Activated CD4-positive, alpha-beta T cell treated with anti-CD3 and anti-CD28 coated beads for 24 hours (primary cell): ENCODE data around the gene FGF14.

Source experiments
- DNase-seq, 2 donors: peaks; one replicate each; pipeline ENCODE4 v3.0.0-alpha.2; 2020; ENCODE audit warnings: low read depth in 2 of 2

Gene FGF14

DNA sequence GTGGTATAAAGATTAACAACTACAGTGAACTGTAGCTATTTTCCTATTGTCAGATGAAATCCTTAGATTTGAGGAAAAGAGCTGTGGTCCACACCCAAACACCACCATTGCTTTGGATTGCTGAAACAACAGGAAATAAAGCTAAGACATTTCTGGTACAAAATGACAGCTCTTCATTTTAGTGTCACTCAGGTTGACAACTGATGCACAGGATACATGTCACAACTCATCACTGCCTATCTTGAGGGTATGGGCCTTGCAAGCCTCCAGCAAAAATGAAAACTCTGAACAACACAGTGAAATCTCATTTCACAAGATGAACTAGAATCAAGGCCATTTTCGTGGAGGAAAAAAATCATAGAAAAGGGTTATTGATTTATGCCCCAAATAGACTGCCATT lies 609.7 kb downstream of the FGF14 start:
- DNase-seq = no peak

DNA sequence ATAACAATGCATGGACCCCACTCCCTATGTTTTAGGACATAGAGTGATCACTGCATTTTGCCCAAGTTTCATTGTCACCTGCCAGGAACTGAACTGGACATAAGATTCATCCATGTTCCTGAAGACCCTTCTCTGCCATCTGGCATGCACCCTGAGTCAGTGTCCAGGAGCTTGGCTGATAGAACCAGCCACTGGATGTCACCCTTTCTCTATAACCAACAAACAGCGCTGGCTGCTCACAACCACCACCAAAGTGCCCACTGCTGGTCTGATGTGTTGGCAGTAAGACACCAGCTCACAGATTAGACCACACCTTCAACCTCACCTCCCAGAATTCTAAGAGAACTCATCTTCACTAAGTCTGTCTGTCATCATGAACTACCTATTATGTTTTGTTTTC lies 616.0 kb downstream of the FGF14 start:
- no peak for DNase-seq

DNA sequence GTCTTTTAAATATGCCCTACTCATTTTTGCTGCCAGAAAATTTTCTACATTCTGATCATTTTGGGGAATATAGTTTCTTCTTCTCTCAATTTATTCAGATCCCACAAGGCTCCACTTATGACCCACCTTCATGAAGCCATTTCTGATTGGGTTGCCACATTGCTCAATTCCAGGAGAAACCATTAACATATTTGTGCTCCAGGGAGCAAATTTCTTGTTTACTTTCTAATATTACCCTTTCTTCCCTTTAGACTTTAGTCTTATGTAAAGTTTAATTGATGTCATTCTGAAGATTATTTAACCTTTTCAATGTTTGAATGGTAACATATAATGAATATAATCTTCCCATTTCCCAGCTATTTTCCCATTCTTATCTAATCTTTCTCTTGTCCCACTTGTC lies 617.5 kb downstream of the FGF14 start:
- DNase-seq = no peak

DNA sequence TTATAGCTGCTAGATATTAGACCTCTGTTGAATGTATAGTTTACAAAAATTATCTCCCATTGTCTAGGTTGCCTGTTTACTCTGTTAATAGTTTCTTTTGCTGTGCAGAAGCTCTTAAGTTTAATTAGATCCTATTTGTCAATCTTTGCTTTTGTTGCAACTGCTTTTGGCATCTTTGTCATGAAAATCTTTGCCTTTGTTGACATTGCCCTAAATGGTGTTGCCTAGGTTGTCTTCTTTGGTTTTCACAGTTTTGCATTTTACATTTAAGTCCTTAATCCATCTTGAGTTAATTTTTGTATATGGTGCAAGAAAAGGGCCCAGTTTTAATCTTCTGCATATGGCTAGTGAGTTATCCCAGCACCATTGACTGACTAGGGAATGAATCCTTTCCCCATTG lies 618.3 kb downstream of the FGF14 start:
- no peak for DNase-seq

DNA sequence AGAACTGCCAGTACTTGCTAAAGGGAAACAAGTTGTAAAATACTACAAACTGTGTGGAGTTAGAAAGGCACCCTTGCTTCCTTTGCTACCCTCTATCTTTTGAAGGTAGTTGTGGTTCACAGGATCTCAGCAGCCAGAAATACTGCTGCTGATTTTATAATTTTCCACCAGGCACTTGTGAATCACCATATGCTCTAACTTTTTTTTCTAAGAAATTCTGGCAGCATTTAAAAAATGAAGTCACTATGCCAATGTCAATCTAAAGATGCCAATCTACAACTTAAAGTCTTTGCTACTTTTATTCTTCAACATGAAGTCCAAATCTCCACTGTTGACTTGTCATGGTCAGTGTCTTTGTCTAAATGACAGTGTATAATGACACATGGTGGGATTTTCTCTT lies 621.6 kb downstream of the FGF14 start:
- DNase-seq = no peak

DNA sequence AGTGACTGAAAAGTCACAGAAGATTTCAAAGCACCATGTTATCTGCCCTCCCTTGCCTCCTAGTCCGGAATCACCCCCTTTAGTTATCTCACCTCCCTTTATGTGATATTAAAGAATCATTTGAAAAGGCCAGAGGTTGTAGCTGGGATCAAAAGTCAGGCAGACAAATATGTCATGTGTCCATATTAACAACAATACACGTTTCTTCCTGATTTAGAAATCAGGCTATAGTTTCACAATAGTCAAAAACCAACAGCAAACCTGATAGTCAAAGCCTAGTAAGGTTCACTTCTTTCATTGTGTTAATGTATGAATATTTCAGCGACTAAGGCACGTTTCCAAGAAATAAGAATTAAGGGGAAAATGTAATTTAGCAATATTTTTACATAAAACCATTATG lies 622.7 kb downstream of the FGF14 start:
- DNase-seq = no peak

DNA sequence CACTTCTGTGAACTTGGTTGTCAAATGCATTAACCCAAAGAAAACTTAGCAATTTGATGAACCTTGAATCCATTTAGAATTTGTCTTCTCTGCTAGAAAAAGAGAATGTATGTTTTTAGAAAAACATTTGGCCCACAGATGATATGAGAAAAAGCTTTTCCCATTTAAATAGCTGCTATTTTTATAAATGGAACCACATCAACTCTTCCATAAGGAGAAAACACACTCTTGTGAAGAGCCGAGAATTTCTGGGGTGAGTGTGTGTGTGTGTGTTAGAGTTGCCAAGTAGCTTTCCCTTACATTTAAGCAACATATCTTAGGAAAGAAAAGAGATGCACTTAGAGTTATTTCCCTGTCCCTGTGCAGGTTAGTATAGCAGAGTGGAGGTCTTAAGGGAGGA lies 626.6 kb downstream of the FGF14 start:
- DNase-seq = no peak

DNA sequence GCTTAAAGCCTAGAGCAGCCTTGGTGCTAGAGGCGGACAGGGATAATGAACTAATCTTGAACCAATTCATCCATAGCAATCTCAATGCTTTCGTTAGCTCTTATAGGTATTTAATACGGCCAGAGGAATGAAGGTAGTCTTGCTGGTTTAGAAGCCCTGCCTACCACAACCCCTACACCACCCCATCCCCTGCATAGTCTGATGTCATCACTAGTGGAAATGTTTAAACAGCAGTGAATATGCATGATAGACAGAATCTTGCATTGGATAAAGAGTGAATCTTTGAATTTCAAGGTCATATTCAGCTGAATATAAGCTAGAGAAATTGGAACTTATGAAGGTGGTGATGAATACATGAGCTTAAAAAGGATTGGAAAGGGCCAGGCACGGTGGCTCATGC lies 627.5 kb downstream of the FGF14 start:
- no peak for DNase-seq

DNA sequence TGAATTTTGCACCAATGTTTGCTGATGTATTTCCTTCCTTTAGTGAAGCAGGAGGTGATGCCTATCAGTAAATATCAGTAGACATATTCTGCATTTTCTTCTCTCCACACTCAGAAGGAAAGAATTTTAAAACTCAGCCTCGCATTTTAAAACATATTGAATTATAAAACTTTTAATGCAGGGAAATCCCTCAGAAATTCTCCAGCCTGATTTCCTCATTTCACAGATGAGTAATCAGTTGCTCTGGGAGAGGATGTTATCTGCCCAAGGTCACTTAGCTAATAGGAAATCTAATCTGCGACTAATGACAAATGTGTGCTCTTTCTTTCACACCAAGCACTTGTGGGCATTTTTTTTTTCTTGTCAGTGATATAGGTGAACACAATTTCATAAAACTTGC lies 628.8 kb downstream of the FGF14 start:
- no peak for DNase-seq

DNA sequence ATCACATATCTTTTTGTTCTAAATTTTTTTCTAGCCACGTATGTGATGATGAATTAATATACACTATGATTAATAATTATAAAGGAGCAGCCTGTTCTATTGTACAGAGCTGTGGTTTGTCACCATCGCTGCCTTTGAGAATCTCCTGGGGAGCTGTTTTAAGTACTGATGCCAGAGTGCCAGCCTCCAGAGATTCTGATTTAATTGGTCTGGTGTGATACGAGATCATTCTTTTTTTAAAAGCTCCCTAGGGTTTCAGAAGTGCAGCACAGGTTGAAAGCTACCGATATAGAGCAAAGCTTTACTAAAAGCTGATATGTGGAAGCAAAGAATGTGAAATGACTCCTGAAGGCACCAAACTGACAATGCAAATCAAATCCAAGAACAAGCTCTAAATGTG lies 634.7 kb downstream of the FGF14 start:
- DNase-seq = no peak

DNA sequence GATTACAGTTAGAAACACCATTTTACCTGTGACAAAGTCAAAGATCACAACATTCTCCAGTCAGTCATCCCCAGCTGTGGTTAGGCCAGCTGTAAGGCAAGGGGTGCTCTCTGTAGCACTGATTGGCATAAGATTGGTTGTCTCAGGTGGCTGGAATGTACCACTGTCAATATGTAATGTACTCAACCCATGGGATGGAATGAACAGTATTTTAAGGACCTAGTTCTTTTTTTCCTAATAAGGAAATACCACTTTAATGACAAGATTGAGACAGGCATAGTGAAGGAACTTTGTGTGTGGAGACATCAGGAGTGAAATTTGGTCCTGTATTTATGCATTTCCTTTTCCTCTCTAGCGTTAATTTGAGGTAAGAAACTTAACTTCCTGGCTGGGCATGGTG lies 638.7 kb downstream of the FGF14 start:
- DNase-seq = no peak

DNA sequence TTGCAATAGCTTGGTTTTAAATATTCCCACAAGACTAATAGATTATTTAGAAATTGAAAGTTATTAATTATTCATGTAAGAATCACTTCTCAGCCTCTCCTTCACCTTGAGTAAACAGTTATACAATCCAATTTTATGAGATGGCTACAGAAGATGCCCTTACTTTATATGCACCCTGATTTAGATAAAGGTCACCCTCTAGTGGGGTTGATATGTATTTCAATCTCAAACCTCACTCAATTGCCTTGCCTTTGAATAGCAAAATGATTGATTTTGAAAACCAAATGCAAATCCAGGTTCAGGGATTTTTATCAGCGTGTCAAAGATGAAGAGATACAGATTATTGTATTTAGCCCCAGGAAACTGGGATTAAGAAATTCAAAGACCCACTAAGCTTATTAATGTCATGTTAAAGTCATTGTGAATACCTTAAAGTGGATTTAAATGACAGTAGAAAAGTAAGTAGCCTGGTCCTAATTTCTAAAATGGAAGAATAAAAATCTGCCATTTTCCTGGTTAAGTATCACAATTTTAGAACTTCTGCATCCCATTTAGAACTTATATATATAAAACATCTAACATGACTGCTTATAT lies 644.3 kb downstream of the FGF14 start:
- DNase-seq = no peak

DNA sequence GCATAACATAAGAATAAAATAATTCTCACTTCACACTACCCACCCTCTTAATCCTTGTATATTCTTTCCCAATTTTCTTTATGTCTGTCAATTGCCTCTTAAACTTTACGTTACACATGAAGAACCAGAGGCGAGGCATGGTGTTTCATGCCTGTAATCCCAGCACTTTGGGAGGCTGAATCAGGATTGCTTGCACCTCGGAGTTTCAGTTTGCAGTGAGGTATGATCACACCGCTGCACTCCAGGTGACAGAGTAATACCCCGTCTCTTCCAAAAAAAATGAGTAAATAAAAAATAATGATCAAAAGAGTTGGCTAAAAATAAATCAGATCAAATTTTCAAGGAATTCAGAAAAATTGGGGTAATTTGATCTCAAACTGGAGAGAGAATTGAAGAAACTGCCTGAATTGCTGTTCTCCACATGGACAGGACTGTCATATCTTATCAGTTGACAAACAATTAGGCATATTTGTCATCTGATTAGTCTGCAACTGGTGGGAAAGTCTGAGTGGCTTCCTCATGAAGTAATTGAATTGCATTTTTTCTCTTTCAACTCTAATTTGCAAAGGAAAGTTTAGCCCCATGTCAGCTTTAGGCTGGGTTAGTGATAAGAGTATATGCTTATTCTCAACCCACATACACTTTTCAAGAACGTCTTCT lies 646.5 kb downstream of the FGF14 start:
- no peak for DNase-seq

DNA sequence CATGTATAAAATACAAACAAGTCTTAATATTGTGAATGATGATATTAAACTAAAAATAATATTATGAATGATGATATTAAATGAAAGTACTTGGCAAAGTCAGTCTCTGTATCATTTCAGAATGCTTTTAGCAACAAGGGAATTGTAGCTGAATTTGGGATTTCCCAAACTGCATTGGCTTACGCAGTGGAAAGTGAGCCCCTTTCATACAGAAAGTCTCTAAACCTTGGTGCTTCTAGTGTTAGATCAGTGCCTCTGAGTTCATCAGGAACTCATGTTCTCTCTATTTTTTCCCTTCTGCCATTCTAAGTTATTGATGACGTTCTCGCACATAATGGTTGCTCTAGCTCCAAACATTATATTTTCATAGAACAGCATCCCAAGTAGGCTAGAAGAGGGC lies 649.4 kb downstream of the FGF14 start:
- no peak for DNase-seq

DNA sequence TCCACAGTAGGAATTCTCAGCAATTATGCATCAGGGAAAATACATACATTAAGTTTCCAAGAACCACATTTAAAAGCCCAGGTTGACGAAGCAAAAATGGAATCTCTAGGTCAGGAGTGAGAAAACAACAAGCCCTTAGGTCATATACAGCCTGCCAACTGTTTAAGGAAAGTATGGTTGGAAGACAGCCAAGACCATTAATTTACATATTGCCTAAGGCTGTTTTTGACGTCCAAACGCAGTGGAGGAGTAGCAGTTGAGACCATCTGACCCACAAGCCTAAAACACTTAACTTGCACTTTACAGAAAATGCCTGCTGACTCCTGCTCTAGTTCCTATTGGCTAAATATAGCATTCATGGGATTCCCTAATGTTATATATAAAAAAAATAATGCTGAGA lies 650.4 kb downstream of the FGF14 start:
- no peak for DNase-seq

DNA sequence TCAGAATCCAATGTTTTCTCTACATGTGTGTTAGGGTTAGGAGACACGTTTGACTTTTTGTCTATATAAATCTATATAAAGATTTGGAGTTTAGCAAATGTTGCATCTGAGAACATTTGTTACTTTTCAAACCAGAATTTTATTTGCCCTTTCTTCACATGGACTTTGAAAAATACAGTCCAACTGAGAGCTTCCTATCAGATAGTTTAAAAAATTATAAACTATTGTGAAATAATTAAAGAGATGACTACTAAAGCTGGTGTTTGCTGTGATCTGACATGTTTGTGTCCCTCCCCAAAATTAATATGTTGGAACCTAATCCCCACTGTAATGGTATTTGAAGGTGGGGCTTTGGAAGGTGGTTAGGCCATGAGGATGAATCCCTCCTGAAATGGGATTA lies 652.3 kb downstream of the FGF14 start:
- DNase-seq = no peak

DNA sequence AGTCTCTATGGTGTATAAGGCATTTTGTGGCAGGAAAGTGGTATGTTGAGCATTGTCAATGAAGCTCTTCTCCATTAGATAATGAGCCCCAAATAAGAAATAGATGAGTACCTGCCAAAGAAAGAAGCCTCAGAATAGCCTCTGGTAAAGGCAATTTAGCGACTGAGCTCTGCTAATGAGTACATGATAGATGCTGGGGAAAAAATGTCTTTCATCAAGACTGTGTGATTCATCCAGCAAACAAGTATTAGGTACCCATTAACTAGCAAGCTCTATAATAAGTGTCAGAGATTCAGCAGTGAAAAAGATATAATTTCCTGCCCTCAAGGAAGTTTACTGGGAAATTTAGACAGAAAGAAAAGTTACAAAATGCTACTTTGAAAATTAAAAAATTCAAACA lies 654.8 kb downstream of the FGF14 start:
- no peak for DNase-seq

DNA sequence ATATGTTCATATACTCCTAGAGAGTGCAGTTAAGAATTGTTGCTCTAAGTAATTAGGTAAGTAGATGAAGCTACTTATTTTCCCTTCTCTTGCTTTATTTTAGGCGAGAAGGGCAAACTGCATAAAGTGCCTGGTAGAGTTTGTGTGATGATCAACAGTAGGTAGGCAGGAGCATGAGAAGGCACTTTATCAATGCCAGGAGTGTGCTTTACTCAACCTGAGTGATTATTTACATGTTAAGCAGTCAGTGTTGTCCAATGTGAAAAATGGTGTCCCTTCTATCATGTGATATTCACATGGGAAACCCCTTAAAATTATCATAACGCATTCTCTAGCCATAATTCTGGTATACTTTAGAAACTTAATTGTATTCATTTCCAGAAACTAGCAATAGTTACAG lies 655.3 kb downstream of the FGF14 start:
- DNase-seq = no peak

DNA sequence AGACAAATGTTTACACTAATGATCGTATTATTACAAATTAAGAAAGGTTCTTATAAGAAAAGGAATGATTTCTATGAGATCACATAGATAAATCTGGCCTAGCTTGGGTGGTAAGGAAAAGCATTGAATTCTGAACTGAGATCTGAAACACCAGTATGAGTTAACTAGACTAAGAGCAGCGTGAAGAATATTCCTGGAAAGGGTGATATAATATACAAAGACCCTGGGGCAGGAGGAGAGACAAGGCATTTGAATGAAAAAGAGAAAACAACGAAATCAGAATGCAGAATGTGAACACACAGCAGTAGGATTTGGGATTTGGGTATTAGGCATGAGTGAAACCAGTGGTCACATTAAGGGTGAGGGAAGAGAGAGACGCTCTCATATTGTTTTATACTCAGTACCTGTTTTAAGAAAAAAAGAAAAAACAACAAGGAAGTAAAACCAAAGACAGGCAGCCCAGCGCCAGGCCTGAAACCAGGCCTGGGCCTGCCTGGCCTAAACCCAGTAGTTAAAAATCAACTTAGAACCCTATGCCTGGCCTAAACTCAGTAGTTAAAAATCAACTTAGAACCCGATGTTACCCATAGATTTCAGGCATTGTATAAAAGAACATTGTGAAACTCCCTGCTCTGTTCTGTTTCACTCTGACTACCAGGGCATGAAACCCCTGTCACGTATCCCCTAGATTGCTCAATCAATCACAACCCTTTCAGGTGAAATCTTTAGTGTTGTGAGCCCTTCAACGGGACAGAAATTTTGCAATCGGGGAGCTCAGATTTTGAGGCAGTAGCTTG lies 662.3 kb downstream of the FGF14 start:
- DNase-seq = no peak

DNA sequence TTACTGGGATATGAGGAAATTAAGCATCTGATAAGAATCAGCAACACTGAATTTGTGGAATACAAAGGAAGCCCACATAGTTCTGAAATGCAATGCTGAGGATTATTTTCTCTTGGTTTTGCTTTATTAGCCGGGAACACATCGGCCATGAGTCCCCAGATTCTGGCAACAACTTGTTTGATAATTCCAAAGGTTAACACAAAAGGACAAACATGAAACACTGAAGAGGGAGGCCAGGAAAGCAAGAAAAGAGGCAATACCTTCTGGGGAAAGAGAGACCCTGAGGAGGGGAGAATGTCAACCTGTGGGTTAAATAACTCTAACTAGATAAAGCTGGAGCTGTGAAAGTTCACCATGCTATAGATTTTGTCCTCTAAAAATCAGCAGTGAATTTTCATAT lies 663.5 kb downstream of the FGF14 start:
- DNase-seq = no peak

DNA sequence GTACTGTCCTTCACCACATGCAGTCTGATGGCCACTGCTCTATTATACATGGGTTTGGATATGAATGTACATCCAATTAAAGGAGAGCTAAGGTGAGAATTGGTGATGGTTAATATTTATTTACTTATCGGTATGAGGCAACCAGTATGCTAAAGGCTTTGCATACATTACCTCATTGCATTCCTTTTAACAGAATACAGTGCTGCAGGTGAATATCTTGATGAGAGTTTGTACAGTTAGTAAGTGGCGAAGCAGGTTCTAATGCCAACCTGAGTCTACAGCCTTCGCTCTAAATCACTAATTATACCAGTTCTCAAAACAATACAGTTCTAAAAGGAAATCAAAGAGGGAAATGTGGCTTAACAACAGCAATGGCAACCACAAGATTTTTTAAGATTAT lies 665.3 kb downstream of the FGF14 start:
- DNase-seq = no peak

DNA sequence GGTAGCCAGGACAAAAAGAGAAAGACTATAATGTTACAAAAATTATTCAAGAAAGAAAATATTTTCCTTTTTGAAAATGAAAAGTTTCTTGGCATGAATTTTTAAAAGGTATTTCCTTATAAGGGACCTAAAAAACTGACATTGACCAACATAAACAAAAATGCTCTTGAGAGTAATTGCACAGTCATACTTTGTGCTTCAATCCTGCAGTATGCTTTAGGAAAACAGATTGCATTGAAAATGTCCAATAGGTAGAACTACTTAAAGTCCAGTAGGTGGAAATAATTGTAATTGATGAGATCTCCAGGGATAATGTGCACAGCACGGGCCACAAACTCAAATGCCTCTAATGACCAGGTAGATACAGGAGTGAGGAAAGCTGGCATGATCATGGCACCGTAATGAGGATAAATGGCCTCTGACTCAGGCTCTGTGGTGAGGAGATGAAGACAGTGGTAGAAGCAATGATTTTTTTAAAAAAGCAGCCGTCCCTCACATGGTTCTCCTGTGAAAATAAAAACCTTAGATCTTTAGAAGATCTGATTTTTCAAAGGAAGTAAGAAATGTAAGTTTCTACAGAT lies 671.3 kb downstream of the FGF14 start:
- no peak for DNase-seq

DNA sequence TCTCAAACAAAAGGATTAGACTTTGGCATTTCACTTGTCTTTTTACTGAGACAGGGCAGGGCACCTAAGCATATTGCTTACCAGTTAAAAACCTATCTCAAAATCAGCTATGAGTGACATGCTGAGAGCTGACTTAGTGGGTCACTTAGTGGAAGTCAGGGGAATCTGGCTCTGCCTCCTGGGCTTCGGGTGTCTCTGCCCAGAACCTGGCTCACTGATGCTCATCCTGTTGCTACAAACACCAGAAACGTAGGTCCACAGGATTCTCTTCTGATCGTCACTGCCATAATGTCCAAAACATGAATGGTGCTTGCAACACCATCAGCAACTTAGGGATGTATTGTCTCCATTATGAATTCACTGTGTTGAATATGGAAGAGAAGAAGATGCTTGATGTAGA lies 673.2 kb downstream of the FGF14 start:
- DNase-seq = no peak
